ENCODE measurements around the gene FANCC.

DNA sequence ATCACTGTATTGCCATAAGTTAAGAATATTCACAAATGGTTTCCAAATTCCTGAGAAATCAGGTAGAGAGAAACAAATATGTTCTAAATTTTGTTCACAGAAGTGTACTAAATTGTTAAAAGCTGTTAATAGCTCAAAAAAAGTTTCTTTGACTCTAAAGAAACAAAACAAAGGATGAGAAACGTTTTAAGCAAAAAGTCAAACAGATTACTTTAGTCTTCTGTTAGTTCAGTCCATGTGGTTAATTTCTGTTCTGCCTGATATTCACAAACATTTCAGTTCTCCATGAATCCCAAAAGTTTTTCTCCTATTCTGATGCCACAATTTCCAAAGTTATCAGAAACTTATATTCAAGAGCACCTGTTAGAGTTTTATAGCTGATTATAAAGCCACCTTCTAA lies 7.7 kb upstream of the FANCC start:
- TF ChIP-seq, protein P1, sequence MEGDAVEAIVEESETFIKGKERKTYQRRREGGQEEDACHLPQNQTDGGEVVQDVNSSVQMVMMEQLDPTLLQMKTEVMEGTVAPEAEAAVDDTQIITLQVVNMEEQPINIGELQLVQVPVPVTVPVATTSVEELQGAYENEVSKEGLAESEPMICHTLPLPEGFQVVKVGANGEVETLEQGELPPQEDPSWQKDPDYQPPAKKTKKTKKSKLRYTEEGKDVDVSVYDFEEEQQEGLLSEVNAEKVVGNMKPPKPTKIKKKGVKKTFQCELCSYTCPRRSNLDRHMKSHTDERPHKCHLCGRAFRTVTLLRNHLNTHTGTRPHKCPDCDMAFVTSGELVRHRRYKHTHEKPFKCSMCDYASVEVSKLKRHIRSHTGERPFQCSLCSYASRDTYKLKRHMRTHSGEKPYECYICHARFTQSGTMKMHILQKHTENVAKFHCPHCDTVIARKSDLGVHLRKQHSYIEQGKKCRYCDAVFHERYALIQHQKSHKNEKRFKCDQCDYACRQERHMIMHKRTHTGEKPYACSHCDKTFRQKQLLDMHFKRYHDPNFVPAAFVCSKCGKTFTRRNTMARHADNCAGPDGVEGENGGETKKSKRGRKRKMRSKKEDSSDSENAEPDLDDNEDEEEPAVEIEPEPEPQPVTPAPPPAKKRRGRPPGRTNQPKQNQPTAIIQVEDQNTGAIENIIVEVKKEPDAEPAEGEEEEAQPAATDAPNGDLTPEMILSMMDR (IDR thresholded peaks at IDR 0.05; ENCODE audit: borderline replicate concordance, extremely low read depth, low read length, poor library complexity, severe bottlenecking) = no peak
- TF ChIP-seq EZH2 (IDR thresholded peaks at IDR 0.05; ENCODE audit: borderline replicate concordance, low read depth, low read length, severe bottlenecking) = no peak

Data from DND-41 (cell line).